ENCODE results near the gene SGPP1.

SGPP1 gene

DNA sequence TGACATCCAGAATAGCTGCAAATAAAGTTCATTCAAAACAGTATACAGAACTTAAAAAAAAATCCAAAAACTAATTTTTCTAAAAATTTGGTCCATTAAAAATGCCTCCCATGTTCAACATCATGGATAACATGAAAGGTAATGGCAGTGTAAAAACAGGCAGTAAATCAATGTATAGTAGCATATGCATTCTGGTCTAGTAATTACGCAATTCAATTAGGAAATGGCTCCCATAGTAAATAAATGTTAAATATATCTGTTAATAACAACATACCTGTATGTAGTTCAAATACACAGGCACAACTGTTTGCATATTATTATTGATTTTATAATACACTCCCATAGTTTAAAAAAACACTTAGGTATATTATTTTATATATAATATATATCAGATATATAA lies 42.5 kb downstream of the SGPP1 start:
- Histone ChIP-seq H2BK12ac (ENCODE audit: low read length) (no peak overlapping the region), H4K12ac (ENCODE audit: low read depth, low read length) (no peak overlapping the region), H2BK120ac (ENCODE audit: insufficient read depth, low read length, poor library complexity) (no peak overlapping the region), H3K79me2 (ENCODE audit: control insufficient read depth, insufficient read depth, low read length, poor library complexity) (no peaks in the 10 kb centered on the region), H3K9ac (ENCODE audit: low read length) (no peak overlapping the region), H4K8ac (ENCODE audit: low read depth, low read length) (no peak overlapping the region), H3K4me1 (ENCODE audit: control insufficient read depth in 1 of 2, insufficient read depth in 2 of 2, low read length in 2 of 2) (peaks cover 5 to 10% of the 10 kb centered on the region in 2 experiments), H4K91ac (ENCODE audit: low read depth, low read length) (no peak overlapping the region), H3K79me1 (ENCODE audit: low read length) (peaks cover 3% of the 10 kb centered on the region), H2AFZ (ENCODE audit: insufficient read depth, low read length, poor library complexity) (no peak overlapping the region), H3K27ac (ENCODE audit: low read depth, low read length) (no peak overlapping the region), H3K23ac (ENCODE audit: low read length) (no peak overlapping the region), H3K18ac (ENCODE audit: low read length) (no peak overlapping the region), H3K36me3 (ENCODE audit: control insufficient read depth in 1 of 2, insufficient read depth in 2 of 2, low read length in 2 of 2) (peaks cover 0 to 3% of the 10 kb centered on the region in 2 experiments), H2BK5ac (ENCODE audit: low read depth, low read length, poor library complexity) (no peak overlapping the region), H2AK5ac (ENCODE audit: low read length) (no peak overlapping the region), H3K4me2 (ENCODE audit: low read length) (no peak overlapping the region), H3K27me3 (ENCODE audit: insufficient read depth, low read length) (no peaks in the 10 kb centered on the region), H3K9me3 (ENCODE audit: insufficient read depth, low read depth, low read length) (no peaks in the 10 kb centered on the region), H3K4ac (ENCODE audit: low read depth, low read length) (no peak overlapping the region), H3K4me3 (ENCODE audit: low read depth, low read length) (no peak overlapping the region), H3K14ac (ENCODE audit: low read length) (no peak overlapping the region)
- no CpG with 5 or more reads among the region's 1 CpG for WGBS (ENCODE audit: extremely low coverage, insufficient coverage, insufficient read length)
- no peak for DNase-seq

GRCh38 chr14:63682727-63683593 lies 44.9 kb downstream of the SGPP1 start:
- Histone ChIP-seq H3K27me3 (ENCODE audit: insufficient read depth, low read length) (no peaks in the 10 kb centered on the region), H2AFZ (ENCODE audit: insufficient read depth, low read length, poor library complexity) (no peak overlapping the region), H3K23ac (ENCODE audit: low read length) (no peak overlapping the region), H2AK5ac (ENCODE audit: low read length) (no peak overlapping the region), H3K36me3 (ENCODE audit: control insufficient read depth in 1 of 2, insufficient read depth in 2 of 2, low read length in 2 of 2) (peaks cover 0 to 5% of the 10 kb centered on the region in 2 experiments), H4K91ac (ENCODE audit: low read depth, low read length) (peak overlapping the region; percentile 6), H4K12ac (ENCODE audit: low read depth, low read length) (no peak overlapping the region), H3K9ac (ENCODE audit: low read length) (no peak overlapping the region), H3K79me1 (ENCODE audit: low read length) (peaks cover 3% of the 10 kb centered on the region), H3K9me3 (ENCODE audit: insufficient read depth, low read depth, low read length) (no peaks in the 10 kb centered on the region), H2BK120ac (ENCODE audit: insufficient read depth, low read length, poor library complexity) (no peak overlapping the region), H2BK5ac (ENCODE audit: low read depth, low read length, poor library complexity) (no peak overlapping the region), H3K4me3 (ENCODE audit: low read depth, low read length) (no peak overlapping the region), H3K4me2 (ENCODE audit: low read length) (no peak overlapping the region), H3K14ac (ENCODE audit: low read length) (no peak overlapping the region), H3K4ac (ENCODE audit: low read depth, low read length) (no peak overlapping the region), H3K18ac (ENCODE audit: low read length) (no peak overlapping the region), H4K8ac (ENCODE audit: low read depth, low read length) (no peak overlapping the region), H3K27ac (ENCODE audit: low read depth, low read length) (peak overlapping the region; percentile 25), H3K4me1 (ENCODE audit: control insufficient read depth in 1 of 2, insufficient read depth in 2 of 2, low read length in 2 of 2) (peaks cover 5 to 8% of the 10 kb centered on the region in 2 experiments), H2BK12ac (ENCODE audit: low read length) (no peak overlapping the region), H3K79me2 (ENCODE audit: control insufficient read depth, insufficient read depth, low read length, poor library complexity) (no peaks in the 10 kb centered on the region)
- WGBS (ENCODE audit: extremely low coverage, insufficient coverage, insufficient read length) = no CpG with 5 or more reads among the region's 9 CpGs
- DNase-seq = no peak

- Histone ChIP-seq H3K4me2 (ENCODE audit: low read length) (no peak overlapping the region), H3K23ac (ENCODE audit: low read length) (no peak overlapping the region), H3K27ac (ENCODE audit: low read depth, low read length) (peak overlapping the region; percentile 46), H2AFZ (ENCODE audit: insufficient read depth, low read length, poor library complexity) (no peak overlapping the region), H3K18ac (ENCODE audit: low read length) (no peak overlapping the region), H3K4me3 (ENCODE audit: low read depth, low read length) (no peak overlapping the region), H3K9ac (ENCODE audit: low read length) (no peak overlapping the region), H2AK5ac (ENCODE audit: low read length) (no peak overlapping the region), H2BK5ac (ENCODE audit: low read depth, low read length, poor library complexity) (no peak overlapping the region), H3K27me3 (ENCODE audit: insufficient read depth, low read length) (no peaks in the 10 kb centered on the region), H3K9me3 (ENCODE audit: insufficient read depth, low read depth, low read length) (no peaks in the 10 kb centered on the region), H4K91ac (ENCODE audit: low read depth, low read length) (no peak overlapping the region), H2BK120ac (ENCODE audit: insufficient read depth, low read length, poor library complexity) (no peak overlapping the region), H3K14ac (ENCODE audit: low read length) (no peak overlapping the region), H3K79me2 (ENCODE audit: control insufficient read depth, insufficient read depth, low read length, poor library complexity) (no peaks in the 10 kb centered on the region), H2BK12ac (ENCODE audit: low read length) (no peak overlapping the region), H4K8ac (ENCODE audit: low read depth, low read length) (no peak overlapping the region), H4K12ac (ENCODE audit: low read depth, low read length) (no peak overlapping the region), H3K4ac (ENCODE audit: low read depth, low read length) (no peak overlapping the region), H3K79me1 (ENCODE audit: low read length) (peaks cover 12% of the 10 kb centered on the region), H3K36me3 (ENCODE audit: control insufficient read depth in 1 of 2, insufficient read depth in 2 of 2, low read length in 2 of 2) (peaks cover 3 to 8% of the 10 kb centered on the region in 2 experiments), H3K4me1 (ENCODE audit: control insufficient read depth in 1 of 2, insufficient read depth in 2 of 2, low read length in 2 of 2) (peaks cover 11 to 19% of the 10 kb centered on the region in 2 experiments)
- WGBS (ENCODE audit: extremely low coverage, insufficient coverage, insufficient read length) = no CpG with 5 or more reads among the region's 1 CpG
- DNase-seq = peak; percentile 32 to 77
These were observed 49.3 kb downstream of the SGPP1 start for GRCh38 chr14:63678536-63678935.

- Histone ChIP-seq H3K27ac (ENCODE audit: low read depth, low read length) (peak overlapping the region; percentile 88), H3K9ac (ENCODE audit: low read length) (no peak overlapping the region), H3K79me1 (ENCODE audit: low read length) (peaks cover 12% of the 10 kb centered on the region), H3K36me3 (ENCODE audit: control insufficient read depth in 1 of 2, insufficient read depth in 2 of 2, low read length in 2 of 2) (peaks cover 3 to 8% of the 10 kb centered on the region in 2 experiments), H3K9me3 (ENCODE audit: insufficient read depth, low read depth, low read length) (no peaks in the 10 kb centered on the region), H2AK5ac (ENCODE audit: low read length) (no peak overlapping the region), H4K91ac (ENCODE audit: low read depth, low read length) (no peak overlapping the region), H3K27me3 (ENCODE audit: insufficient read depth, low read length) (no peaks in the 10 kb centered on the region), H3K23ac (ENCODE audit: low read length) (no peak overlapping the region), H2BK120ac (ENCODE audit: insufficient read depth, low read length, poor library complexity) (no peak overlapping the region), H4K8ac (ENCODE audit: low read depth, low read length) (no peak overlapping the region), H3K4me2 (ENCODE audit: low read length) (no peak overlapping the region), H3K4me3 (ENCODE audit: low read depth, low read length) (no peak overlapping the region), H3K4ac (ENCODE audit: low read depth, low read length) (no peak overlapping the region), H2BK12ac (ENCODE audit: low read length) (no peak overlapping the region), H2AFZ (ENCODE audit: insufficient read depth, low read length, poor library complexity) (no peak overlapping the region), H4K12ac (ENCODE audit: low read depth, low read length) (no peak overlapping the region), H3K18ac (ENCODE audit: low read length) (no peak overlapping the region), H3K4me1 (ENCODE audit: control insufficient read depth in 1 of 2, insufficient read depth in 2 of 2, low read length in 2 of 2) (peaks cover 11 to 19% of the 10 kb centered on the region in 2 experiments), H3K79me2 (ENCODE audit: control insufficient read depth, insufficient read depth, low read length, poor library complexity) (no peaks in the 10 kb centered on the region), H3K14ac (ENCODE audit: low read length) (no peak overlapping the region), H2BK5ac (ENCODE audit: low read depth, low read length, poor library complexity) (no peak overlapping the region)
- WGBS (ENCODE audit: extremely low coverage, insufficient coverage, insufficient read length) = no CpG with 5 or more reads among the region's 3 CpGs
- DNase-seq = peak; percentile 85 to 97
These were observed 49.9 kb downstream of the SGPP1 start for GRCh38 chr14:63677891-63678379.
